Tibial nerve (tissue), 4 donors: Measurements from ENCODE around the gene TUBB3.

Experiments
- CTCF ChIP-seq, 5 experiments: fragments of 200-600 bp in 3 of 5; fragments of 450-650 bp in 2 of 5; sonication (generic) in 3 of 5; IDR thresholded peaks; one replicate each; pipeline ENCODE4 v1.5.1; 2016 to 2019; ENCODE audit warnings: antibody characterized with exemption in 5 of 5, mild to moderate bottlenecking in 3 of 5, moderate library complexity in 2 of 5
- EP300 ChIP-seq, 2 donors: sonication (generic); formaldehyde crosslinking; IDR thresholded peaks; one replicate each; pipeline ENCODE4 v1.6.1; 2017; ENCODE audit warnings: antibody characterized with exemption in 2 of 2, mild to moderate bottlenecking in 1 of 2
- POLR2A ChIP-seq, 2 donors: fragments of 450-650 bp; IDR thresholded peaks; one replicate each; pipeline ENCODE4 v1.6.1; 2017; ENCODE audit warnings: antibody characterized with exemption in 2 of 2, mild to moderate bottlenecking in 2 of 2, moderate library complexity in 2 of 2

DNA sequence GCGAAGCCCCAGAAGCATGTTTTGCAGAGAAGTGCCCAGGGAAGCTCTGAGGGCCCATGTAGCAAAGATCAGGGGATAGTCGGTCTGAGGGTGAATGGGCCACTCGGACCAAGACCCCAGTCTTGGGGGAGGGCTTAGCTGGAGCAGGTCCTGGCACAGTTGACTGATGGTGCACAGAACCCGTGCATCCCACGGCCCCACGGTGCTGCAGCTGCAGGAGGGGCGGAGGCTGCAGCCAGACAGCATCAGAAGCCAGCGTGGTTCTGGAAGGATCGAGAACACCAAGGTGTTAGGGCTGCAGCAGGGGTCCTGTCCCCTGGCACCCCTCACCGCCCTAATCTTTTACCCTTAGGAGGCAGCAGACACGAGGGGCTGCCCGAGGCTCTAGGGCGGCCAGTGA, 11.0 kb upstream of the TUBB3 start:
- TF ChIP-seq CTCF (IDR thresholded peaks at IDR 0.05) (no peak), POLR2A (IDR thresholded peaks at IDR 0.05) (no peak), EP300 (IDR thresholded peaks at IDR 0.05) (no peak)
